ENCODE data around the gene BLOC1S1. TPM values are rescaled to one million over a fixed set of nuclear protein-coding genes. Genes with fewer than 3 reads are reported as not detected.
"Not testable (repeated sequence)": the region's sequence is repeated elsewhere in the genome, so short reads cannot be mapped to it uniquely, and the experiment has no call there.

Gene BLOC1S1
- total RNA-seq, 1 donor from 2014 or later = 67.4 TPM

- no peak for DNase-seq (ENCODE audit: low spot score)
Observed at GRCh38 chr12:55744340-55745030, 28.6 kb downstream of the BLOC1S1 start.

DNA sequence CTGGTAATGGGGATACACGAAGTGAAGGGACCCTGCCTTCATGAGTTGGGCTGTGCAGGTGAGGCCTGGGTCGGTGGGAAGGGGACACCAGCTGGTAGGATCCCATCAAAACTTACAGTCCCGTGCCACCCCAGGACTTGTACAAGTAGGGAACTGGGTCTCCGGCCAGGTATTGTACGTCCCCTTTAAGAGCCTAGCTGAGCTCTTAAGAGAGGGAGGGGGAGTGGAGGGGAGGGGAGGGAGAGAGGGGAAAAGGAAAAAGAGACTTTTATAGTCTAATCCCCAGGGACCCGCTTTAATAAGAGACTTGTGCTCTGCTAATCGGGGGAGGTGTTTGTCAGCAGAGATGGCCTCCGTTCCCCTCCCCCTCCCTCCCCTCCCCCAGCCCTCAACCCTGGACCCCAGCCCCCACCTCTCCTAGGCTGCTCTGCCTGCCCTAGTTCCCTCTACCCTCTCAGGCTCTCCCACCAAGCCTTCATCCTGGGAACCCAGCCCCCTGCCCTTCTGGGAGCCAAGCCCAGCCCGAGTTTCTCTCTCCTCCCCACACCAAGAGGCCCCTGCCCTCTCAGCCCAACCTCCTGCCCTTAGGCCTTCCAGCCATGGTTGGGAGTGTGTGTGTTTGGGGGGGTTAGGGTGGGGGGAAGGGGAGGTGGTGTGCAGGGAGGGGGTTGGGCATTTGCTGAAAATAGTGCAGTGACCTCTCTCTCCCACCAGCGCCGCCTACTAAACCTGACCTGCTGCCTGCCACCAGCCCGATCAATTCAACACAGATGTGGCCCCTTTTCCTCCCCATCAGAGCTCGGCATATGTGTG, 29.7 kb downstream of the BLOC1S1 start:
- DNase-seq (ENCODE audit: low spot score) = peak; percentile 74

GRCh38 chr12:55746174-55746912, 30.5 kb downstream of the BLOC1S1 start:
- DNase-seq (ENCODE audit: low spot score) = no peak

GRCh38 chr12:55746913-55747231, 31.0 kb downstream of the BLOC1S1 start:
- no peak for DNase-seq (ENCODE audit: low spot score)

DNA sequence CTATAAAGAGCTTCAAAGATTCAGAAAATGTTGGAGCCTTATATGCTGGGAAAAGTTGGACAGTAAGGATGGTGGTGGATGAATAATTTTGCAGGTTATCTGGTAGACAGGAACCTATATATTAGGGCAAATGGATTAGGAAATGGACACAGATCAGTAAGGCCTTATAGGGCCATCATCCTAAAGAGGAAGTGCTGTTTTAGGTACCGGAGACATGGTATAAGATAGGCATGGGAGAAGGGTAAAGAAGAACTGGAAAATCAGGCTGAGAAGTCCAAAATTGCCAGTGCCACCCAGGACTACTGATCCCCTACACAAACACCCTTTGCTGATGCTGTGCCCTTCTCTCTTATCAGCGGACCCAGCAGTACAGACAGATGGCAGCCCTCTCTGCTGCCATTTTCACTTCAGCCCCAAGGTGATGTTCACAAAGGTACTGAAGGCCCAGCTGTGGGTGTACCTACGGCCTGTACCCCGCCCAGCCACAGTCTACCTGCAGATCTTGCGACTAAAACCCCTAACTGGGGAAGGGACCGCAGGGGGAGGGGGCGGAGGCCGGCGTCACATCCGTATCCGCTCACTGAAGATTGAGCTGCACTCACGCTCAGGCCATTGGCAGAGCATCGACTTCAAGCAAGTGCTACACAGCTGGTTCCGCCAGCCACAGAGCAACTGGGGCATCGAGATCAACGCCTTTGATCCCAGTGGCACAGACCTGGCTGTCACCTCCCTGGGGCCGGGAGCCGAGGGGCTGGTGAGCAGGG, 32.6 kb downstream of the BLOC1S1 start:
- no peak for DNase-seq (ENCODE audit: low spot score)

- DNase-seq (ENCODE audit: low spot score) = no peak
Observed at GRCh38 chr12:55755246-55755645, 39.4 kb downstream of the BLOC1S1 start.

DNA sequence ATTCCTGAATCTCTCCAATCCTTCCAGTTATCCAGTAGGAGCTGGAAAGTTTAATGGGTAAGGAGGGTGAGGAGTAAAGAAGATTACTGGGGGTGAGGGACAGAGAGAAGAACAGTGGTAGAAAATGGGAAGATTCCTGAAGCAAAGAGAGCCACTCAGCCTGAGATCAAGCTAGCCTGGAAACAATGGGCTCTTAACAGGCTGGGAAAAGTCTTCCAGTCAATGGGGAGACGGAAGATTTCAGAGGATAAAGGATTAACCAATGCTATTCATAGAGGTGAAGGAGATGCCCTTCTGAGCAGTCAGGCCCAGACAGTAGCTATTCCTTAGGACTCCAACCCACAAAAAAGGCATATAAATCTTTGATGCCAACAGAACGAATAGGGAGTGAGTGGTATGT, 41.9 kb downstream of the BLOC1S1 start:
- DNase-seq (ENCODE audit: low spot score) = no peak

- DNase-seq (ENCODE audit: low spot score) = not testable (repeated sequence)
Observed at GRCh38 chr12:55758575-55758974, 42.7 kb downstream of the BLOC1S1 start.

GRCh38 chr12:55760663-55761062, 44.8 kb downstream of the BLOC1S1 start:
- DNase-seq (ENCODE audit: low spot score) = no peak

DNA sequence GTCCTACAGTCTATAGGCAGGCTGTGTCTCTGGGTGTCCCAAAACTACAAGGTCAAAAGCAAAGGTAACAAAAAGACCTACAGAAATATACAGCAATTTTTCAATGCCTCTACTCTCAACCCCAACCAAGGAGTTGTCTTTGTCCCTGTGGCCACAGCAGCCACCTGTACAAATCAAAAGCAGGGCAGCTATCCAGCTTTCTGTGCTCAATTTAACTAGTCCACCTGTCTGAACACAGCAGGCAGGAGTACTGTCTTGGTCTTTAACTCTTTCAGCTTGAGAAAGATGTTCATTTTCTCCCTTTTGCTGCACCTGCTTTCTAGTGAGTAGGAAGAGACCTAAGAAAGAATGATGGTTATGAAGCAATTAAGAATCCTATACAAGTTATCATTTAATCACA, 46.8 kb downstream of the BLOC1S1 start:
- no peak for DNase-seq (ENCODE audit: low spot score)

DNA sequence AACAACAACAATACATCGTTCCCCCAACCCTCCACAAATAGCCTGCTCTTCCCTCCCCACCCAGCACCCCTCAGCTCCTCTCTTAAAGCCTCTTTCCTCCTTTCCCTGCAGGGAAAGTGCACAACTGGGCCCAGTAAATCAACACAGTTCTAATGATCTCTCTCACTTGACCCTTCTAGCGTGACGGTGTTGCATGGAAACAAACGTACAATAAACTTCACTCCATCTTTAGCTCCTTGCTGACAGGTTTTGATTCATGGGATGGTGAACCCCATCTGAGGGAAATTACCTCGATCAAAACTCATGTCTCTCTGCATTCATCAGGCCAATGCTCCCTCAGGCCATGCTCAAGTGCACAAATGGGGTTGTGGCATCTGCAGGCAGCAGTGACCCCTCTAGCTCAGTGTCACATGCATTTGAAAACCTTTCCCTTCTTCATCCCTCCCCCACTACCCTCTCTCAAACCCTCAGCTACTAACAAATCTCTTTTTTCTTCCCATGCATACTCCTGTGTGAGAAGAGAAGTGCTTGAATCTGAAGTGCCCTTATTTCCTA, 50.0 kb downstream of the BLOC1S1 start:
- DNase-seq (ENCODE audit: low spot score) = no peak

DNA sequence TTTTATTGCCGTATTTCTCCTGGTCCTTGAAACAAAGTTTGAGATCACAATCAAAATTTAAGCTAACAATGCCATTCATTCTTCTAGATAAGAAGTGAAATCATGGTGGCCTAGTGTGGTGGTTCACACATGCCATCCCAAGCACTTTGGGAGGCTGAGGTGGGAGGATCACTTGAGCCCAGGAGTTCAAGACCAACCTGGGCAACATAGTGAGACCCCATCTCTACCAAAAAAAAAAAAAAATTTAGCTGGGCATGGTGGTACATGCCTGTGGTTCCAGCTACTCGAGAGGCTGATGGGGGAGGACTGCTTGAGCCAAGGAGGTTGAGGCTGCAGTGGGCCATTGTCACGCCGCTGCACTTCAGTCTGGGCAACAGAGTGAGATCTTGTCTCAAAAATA, 51.3 kb downstream of the BLOC1S1 start:
- DNase-seq (ENCODE audit: low spot score) = no peak

Other genes starting within 250 kb of the BLOC1S1 start
- 4.6 TPM for gene OR6C70, start 245.9 kb upstream of the BLOC1S1 start, total RNA-seq (ENCODE audit: insufficient read depth, low replicate concordance)
- gene OR6C68, start 223.7 kb upstream of the BLOC1S1 start, total RNA-seq (ENCODE audit: insufficient read depth, low replicate concordance) = not detected
- gene OR6C4, start 166.4 kb upstream of the BLOC1S1 start, total RNA-seq (ENCODE audit: insufficient read depth, low replicate concordance) = 5.5 TPM
- gene OR2AP1, start 143.6 kb upstream of the BLOC1S1 start, total RNA-seq (ENCODE audit: insufficient read depth, low replicate concordance) = 0.48 TPM
- gene OR10P1, start 79.2 kb upstream of the BLOC1S1 start, total RNA-seq (ENCODE audit: insufficient read depth, low replicate concordance) = not detected
- 66.2 TPM for gene ITGA7, start 8.1 kb upstream of the BLOC1S1 start, total RNA-seq (ENCODE audit: insufficient read depth, low replicate concordance)
- 42.9 TPM for gene RDH5, start 4.3 kb downstream of the BLOC1S1 start, total RNA-seq (ENCODE audit: insufficient read depth, low replicate concordance)
- 1,689 TPM for gene CD63, start 13.0 kb downstream of the BLOC1S1 start, total RNA-seq (ENCODE audit: insufficient read depth, low replicate concordance)
- gene GDF11, start 27.1 kb downstream of the BLOC1S1 start, total RNA-seq (ENCODE audit: insufficient read depth, low replicate concordance) = 3.1 TPM
- gene SARNP, start 101.7 kb downstream of the BLOC1S1 start, total RNA-seq (ENCODE audit: insufficient read depth, low replicate concordance) = 83.1 TPM
- 26.2 TPM for gene ORMDL2, start 102.0 kb downstream of the BLOC1S1 start, total RNA-seq (ENCODE audit: insufficient read depth, low replicate concordance)
- 40.9 TPM for gene DNAJC14, start 113.5 kb downstream of the BLOC1S1 start, total RNA-seq (ENCODE audit: insufficient read depth, low replicate concordance)
- 16.1 TPM for gene MMP19, start 126.9 kb downstream of the BLOC1S1 start, total RNA-seq (ENCODE audit: insufficient read depth, low replicate concordance)
- gene PYM1, start 211.8 kb downstream of the BLOC1S1 start, total RNA-seq (ENCODE audit: insufficient read depth, low replicate concordance) = 12.5 TPM
- gene DGKA, start 215.1 kb downstream of the BLOC1S1 start, total RNA-seq (ENCODE audit: insufficient read depth, low replicate concordance) = 37.8 TPM
- gene PMEL, start 250.0 kb downstream of the BLOC1S1 start, total RNA-seq (ENCODE audit: insufficient read depth, low replicate concordance) = 13.7 TPM

Measured in umbilical cord (tissue), 2 donors.